GM18517 (cell line): Measurements from ENCODE around the gene GATA6.
"Not testable (repeated sequence)": the region's sequence is repeated elsewhere in the genome, so short reads cannot be mapped to it uniquely, and the experiment has no call there.

Experiments used
- ATAC-seq: cut with Tn5 transposase; IDR thresholded peaks from one replicate; pipeline ENCODE4 v1.9.1; 2021; ENCODE audit warnings: mild to moderate bottlenecking, moderate library complexity; ENCODE audit not compliant: unreplicated experiment

Gene GATA6

DNA sequence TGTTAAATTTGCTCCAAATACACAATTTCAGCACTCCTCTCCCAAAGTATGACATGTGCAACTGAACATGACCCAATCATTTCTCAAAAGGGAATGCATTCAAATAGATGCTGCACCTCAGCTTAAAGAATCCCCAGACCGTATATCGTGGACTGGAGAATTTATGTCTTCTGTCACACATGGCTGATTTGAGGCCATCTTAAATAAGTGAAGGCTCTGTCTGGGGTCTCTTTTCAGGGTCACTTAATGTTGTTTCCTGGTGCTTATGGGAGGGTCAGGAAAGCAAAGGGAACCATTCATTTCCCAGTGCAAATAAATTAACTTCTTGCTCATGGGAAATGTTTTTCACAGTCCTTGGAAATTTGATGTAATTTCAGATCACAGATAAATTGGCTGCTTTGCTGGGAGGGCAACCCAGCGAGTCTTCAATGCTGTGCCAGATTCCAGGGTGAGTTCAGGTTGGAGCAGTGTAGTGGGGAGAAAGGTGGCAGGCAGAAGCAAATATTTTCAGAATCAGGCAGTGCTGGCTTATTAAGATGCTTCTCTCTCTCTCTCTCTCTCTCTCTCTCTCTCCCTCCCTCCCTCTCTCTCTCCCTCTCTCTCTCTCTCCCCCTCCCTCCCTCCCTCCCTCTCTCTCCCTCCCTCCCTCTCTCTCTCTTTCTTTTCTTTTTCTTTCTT, 34.3 kb downstream of the GATA6 start:
- no peak for ATAC-seq

DNA sequence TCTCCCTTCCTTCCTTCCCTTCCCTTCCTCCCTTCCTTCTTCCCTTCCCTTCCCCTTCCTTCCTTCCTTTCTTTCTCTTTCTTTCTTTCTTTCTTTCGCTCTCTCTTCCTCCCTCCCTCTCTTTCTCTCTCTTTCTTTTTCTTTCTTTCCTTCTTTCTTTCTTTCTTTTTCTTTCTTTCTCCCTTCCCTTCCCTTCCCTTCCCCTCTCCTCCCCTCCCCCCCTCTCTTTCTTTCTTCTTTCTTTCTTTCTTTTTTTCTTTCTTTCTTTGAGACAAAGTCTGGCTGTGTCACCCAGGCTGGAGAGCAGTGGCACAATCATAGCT, 34.8 kb downstream of the GATA6 start:
- ATAC-seq: no peak

DNA sequence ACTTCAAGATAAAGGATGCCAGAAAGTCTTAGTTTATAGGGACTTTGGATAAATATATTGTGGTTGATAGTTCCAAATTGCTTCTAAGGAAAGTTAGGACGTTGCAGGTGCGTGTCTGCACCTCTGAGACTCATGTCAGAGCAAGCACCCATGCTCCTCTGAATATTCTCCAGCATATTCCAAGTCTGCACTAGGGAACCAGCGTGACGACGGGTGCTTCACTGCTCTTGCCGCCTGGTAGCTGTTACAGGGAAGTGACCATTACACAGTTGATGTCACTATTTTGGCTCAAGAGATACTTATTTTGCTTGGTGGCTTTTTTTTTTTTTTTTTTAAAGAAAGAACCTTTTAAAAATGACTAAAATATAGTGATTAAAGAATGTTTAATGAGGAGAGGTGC, 35.6 kb downstream of the GATA6 start:
- ATAC-seq: no peak

DNA sequence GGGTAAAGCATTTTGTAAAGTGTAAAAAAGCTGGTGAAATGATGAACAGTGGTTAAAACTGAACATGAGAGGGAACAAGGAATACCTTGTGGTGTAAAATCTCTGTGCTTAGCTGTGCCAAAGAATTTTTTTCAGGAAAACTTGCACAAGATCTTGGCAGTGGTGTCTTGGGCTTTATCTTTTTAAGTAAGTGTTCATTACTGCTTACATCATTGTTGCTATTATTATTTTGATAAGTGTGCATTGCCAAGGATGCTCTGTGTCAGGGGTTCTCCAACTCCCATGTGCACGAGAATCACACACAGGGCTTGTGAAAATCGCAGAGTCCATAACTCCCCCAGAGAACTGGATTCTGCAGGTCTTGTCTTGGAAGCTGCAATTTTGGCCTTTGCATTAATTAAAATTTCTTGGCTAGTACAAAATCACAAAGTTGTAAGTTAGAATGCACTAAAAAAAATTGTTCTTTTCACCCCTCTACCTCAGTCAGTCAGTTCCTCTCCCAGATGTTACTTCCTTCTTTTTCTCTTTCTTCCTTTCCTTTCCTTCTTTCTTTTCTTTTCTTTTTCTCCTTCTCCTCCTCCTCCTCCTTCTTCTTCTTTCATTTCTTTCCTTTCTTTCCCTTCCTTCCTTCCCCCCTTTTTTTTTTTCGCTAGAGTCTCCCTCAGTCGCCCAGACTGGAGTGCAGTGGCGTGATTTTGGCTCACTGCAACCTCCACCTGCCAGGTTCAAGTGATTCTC, 37.8 kb downstream of the GATA6 start:
- no peak for ATAC-seq

DNA sequence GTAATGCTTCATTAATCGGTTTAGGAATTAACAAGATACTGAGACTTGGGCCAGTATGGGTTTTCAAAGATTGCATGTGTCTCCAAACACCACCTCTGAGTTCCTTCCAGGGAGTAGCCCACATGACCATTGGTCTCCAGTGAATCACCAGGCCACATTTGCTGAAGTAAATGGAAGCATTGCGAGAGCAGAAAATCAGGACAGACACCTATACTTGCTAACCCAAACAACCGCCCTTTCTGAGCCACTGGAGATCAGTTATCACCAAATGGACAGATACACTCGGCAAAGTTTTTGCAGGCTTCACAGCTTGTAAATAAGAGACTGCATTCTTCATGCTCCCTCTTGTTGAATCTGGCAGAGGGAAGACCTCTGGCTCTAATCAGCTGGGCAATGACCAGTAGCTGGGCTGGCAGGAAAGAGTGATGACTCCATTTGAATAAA, 40.9 kb downstream of the GATA6 start:
- ATAC-seq: no peak

DNA sequence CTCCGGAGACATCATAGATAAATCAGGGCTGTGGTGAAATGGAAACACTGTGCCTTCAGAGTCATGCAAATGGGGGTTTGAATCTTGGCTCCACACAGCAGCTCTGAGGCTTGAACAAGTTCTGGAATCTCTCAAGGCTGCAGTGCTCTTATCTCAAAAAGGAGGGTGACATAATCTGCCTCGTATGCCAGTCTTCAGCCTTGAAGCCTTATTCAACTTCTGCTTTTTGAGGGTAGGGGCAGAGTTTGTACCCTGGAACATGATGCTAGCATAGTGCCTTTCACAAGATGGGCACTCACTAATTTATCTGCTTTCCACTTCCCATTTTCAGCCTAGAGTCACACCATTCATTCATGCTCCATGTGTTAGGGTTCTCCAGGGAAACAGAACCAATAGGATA, 42.3 kb downstream of the GATA6 start:
- no peak for ATAC-seq

DNA sequence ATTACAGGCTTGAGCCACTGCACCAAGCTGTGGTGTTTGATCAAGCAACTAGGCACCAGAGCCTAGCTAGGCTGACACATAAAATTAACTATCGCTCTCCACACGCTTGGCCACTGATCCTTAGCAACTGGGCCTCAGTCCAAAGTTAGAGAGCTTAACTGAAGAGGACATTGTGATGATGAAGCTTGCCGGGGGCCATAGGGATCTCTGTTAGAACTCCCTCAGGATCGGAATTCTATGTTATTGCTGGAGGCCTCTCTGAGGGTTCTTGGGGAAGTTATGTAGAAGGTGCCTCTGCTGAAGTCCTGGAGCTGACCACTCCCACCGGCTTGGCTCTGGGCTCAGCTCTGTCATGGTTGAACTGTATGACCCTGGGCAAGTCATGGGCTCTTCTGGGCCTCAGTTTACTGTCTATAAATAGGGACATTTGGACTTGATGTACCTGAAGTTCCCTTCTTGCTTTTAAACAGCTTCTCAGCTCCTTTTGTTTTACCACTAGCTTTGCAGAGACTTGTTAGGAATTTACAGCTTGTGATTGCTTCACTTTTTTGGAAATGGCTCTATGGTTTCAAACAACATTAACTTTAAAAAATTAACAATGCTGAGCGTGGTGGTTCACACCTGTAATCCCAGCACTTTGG, 44.1 kb downstream of the GATA6 start:
- ATAC-seq: no peak

DNA sequence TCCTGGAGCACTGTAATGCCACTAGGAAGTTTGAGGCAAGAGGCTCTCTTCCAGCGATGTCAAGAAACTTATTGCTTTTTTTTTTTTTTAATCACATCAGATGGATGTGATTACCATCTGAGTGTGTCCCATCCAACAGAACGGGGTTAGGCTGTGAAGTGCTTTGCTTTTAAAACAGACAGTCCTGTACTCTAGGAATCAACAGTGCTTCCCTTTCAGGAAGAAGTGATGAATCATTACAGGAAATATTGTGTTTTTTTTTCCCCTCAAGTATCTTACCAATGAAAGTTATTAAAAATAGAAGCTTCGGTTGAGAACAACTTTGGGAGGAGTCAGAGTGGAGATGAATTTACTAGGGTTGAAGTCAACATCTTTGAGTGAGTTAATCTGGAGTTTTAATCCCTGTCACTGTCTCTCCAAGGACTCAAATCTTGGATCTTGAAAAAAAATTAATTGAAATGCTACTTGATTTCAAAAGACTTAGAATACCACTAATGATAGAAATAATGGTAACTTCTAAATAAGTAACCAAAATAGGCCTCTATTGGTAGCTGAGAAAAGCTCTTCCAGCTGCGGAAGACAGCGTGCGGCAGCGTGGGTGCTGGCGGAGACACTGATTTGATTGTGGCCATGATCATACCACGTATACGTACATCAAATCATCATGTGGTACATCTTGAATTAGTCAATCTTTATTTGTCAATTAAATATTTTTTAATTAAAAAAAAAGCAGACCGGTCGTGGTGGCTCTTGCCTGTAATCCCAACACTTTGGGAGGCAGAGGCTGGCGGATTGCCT, 45.5 kb downstream of the GATA6 start:
- ATAC-seq: no peak

DNA sequence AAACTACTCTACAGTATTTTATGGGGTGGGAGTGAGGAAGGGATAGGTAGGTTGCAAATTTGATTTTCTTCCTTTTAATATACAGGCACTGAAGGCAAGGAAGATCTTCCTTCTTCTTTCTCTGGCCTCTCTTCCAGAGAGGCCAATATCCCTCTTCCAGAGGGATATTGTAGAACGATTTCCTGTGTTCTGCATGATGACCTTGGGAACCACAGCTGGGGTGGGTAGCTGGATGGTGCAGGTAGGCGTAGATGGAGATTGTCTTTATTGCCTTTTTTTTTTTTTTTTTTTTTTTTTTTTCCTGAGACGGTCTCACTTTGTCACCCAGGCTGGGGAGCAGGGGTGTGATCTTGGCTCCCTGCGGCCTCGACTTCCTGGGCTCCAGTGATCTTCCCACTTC, 49.4 kb downstream of the GATA6 start:
- no peak for ATAC-seq

DNA sequence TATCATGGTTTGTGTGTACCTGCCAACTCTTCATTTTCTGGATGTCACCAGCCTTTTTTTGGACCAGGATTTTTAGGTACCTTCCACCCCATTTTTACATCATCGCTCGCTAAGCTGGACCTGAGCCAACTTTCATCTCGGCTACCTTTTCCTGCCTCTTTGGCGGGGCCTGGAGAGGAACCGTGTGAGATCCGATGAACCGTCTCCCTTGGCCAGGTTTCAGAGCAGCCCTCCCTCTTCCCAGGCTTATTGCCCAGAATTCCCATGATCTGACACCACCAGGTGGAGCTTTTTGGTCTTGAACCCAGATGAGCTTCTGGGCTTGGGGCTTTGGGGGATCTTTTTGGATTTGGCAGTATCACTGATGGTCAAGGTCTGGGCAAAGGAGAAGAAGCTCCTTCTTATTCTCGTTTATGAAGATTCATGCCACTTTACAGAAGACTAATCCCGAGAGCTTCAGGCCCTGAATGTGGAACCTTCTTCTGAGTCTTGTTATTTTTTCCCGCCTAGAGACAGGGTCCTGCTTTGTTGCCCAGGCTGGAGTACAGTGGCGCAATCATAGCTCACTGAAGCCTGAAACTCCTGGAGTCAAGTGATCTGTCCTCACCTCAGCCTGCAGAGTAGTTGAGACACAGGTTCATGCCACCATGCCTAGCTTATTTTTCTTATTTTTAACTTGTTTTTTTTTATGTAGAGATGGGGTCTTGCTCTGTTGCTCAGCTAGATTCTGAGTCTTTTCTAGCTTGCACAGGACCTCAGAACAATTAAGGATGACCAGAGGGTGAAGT, 50.4 kb downstream of the GATA6 start:
- no peak for ATAC-seq

DNA sequence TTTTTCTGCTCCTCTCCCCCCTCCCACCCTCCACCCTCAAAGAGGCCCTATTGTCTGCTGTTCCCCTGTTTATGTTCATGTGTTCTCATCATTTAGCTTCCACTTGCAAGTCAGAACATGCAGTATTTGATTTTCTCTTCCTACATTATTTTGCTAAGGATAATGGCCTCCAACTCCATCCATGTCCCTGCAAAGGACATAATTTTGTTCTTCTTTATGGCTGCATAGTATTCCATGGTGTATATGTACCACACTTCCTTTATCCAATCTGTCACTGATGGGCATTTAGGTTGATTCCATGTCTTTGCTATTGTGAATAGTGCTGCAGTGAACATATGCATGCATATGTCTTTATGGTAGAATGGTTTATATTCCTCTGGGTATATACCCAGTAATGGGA, 51.2 kb downstream of the GATA6 start:
- not testable (repeated sequence) for ATAC-seq

DNA sequence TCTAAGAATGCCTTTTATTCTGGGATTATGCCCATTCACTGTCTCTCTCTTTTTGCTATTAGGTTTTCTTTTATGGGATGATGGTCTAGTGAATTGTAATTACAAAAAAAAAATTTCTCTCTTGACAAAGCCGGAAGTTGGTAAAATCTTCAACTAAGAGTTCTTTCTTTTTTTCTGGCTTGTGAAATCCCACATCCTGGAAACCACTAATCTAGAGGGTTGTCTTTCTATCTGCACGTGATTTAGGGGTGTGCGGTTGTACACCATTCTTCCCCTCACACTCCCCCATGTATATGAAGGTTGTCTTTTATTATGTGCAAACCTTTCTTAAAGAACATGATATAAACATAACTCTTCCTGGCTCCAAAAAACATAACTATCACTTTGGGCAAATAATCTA, 52.0 kb downstream of the GATA6 start:
- ATAC-seq: no peak

DNA sequence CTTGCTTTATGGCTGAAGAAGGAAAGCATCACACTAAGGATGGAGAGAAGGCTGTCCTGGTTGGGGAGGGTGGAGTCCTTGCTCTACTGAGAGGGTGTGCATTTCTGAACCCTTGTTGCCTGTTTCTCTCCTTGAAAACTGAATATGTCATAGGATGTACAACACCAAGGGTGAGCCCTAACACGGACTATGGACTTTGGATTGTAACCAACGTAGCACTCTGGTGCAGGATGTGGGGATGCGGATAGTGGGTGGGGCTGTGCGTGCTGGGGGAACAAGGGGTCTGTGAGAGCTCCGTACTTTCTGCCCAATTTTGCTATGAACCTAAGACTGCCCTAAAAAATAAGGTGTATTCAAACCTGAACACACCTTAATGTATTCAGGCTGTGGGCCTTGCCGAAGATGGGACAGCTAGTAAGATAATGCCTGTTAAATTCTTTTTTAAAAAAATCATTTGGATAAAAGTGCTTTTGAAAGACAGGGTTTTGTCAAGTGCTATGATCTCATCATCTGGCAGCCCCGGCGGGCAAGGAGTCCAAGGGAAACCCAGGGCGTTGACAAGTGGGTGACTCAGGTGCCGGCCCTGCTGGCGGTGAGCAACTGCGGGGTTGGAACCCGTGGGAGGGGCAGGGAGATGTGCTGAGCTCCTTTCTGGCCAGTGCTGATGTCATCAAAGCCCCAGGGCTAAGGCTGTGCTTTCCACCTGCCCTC, 54.0 kb downstream of the GATA6 start:
- ATAC-seq: no peak

DNA sequence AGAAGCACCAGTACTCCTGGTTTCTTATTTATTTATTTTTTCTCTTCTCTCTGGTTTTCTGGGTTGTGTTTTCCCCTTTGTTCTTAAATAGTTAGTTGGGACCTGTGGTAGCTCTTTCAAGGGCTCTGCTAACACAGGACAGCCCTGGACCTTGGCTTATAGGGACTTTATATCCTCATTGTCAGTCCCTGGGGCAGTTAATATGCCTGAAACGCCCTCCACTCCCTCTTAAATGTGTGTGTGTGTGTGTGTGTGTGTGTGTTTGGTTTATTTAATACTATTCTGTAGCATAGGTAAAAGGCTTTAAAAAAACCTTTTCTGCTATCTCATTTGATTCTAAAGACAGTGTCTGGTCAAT, 54.6 kb downstream of the GATA6 start:
- no peak for ATAC-seq

DNA sequence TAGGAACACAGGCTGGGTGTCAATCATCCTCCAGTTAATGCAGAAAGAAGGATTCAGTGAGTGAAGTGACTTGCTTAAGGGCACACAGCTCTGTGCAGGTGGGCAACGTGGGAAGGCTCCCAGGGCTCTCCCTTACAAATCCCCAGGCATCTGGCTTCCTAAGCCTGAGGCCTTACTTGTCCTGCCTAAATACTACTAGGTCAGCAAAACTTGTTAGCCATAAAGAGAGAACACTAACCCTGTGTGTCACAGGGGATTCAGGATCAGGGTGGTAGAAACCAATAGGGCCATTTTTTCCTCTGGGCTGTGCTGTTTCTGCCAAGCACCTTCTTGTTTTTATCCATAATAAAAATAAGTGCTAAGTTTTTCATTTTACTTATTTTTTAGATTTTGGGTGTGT, 55.0 kb downstream of the GATA6 start:
- no peak for ATAC-seq

DNA sequence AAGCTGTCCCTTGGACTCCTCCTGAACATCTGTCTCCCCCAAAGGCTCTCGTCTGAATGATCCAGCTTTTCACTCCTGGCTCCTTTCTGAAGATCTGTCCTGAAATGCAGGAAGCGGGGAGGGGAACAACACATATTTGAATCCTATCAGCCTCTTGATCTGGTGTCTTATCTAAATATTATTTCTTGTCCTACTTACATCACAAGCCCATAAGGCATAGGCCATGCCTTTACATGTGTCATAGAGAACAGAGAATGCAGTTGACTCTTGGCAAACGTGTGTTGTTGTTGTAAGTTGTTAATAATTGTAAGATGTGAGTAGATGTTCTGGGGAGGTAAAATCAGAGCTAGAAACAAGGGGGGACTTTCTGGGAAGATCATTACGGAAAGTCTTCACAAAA, 57.4 kb downstream of the GATA6 start:
- ATAC-seq: no peak

DNA sequence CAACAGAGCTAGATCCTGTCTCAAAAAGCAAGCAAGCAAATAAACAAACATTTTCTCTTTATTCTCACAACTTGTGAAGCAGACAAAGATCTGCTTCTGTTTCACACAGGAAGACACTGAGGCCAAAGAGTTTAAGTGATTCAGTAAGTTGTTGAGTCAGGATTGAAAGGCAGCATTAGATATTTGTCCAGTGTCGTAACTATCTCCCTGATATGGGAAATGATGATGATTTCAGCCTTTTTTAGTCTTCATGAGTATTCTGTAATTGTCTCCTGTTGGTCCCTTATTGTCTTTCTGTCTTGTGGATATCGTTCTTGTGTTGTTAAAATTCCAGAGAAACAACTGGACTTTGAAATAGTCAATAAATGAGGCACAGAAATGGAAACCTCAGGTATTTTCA, 59.6 kb downstream of the GATA6 start:
- ATAC-seq: no peak

DNA sequence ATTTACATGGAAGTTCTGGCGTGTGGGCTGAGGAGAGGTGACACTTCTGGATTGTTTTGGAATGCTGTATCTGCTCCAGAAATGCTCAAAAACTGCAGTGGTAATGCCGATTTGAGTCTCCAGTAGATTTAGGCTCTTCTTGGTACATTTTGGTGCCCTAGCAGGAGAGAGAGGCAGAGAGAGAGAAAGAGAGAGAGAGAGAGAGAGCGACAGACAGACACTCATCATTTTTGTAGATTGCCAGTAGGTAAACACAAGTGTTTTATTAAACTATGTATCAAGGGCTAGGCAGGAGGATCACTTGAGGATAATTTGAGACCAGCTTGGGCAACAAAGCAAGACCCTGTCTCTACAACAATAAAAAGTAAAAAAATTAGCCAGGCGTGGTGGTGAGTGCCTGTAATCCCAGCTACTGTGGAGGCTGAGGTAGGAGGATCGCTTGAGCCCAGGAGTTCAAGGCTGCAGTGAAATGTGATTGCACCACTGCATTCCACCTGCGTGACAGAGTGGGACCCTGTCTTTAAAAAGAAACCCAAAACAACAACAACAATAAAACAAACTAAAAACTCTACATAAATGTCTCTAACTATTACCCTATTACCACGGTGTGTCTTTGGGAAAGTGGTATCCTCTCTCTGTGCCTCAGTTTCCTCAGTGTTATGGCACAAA, 60.2 kb downstream of the GATA6 start:
- ATAC-seq: no peak

DNA sequence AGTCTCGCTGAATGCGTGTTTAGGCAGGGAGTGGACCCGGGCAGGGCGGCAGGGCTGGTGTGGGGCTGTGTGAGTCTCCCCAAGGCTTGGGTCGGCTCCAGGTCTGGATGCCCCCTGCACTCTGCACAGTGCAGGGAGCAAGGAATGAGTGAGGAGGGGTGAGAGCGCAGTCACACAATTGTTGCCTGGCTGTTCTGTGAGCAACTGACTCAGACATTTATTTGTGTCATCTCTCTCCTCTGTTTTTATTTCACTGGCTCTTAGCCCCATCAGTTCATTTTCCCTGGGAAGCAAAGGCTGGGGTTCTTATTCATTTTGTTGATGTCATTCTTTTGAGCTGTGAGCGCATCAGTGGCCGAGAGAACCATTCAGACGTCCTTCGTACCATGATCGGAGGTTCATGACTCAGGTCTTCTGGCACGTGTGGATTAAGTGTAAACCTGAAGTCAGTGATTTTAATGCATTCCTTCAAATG, 61.1 kb downstream of the GATA6 start:
- ATAC-seq: no peak

DNA sequence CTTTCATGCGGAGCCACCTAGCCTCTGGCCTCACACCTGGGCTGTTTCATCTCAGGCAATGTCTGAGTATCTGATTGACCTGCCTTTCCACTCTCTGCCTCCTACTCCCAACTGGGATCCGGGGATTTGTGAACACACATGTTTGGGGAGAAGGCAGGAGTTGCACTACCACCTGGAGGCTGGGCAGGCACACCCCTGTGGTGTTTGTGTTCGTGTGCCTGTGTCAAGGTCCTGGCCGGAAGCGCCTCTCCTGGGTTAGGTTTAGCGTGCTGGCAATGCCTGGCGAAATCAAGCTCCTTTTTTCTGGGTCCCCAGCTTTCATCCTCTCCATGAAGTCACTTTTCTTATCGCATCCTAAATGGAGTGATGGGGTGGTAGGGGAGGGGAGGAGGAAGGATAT, 63.9 kb downstream of the GATA6 start:
- ATAC-seq: no peak
